Activated CD4-positive, alpha-beta T cell treated with anti-CD3 and anti-CD28 coated beads, Interleukin-2, amount 50 U/mL, for 4 hours (primary cell): ENCODE results near the gene DPP6.
"Not testable (repeated sequence)": the region's sequence is repeated elsewhere in the genome, so short reads cannot be mapped to it uniquely, and the experiment has no call there.

Experiments used
- DNase-seq, 2 experiments: peaks; one replicate each; pipeline ENCODE4 v3.0.0-alpha.2; 2020

The DPP6 gene

DNA sequence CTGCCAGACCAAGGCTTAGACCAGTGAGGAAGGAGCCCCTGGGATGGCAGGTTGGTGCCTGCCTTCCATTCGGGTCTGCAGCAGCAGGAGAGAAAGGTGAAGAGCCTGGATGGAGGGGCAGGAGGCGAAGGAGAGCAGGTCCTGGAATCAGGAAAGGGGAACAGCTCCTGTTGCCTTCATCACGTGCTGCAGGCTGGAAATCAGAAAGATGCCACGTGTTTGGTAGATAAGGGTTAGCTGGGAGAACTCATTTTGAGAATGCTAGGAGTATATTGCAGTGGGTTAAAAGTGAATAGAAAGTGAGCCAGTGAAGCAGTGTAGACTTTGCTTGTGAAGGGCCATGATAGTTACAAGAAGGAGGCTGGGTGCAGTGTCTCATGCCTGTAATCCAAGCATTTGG is 579.0 kb downstream of the DPP6 start:
- DNase-seq, result no peak

DNA sequence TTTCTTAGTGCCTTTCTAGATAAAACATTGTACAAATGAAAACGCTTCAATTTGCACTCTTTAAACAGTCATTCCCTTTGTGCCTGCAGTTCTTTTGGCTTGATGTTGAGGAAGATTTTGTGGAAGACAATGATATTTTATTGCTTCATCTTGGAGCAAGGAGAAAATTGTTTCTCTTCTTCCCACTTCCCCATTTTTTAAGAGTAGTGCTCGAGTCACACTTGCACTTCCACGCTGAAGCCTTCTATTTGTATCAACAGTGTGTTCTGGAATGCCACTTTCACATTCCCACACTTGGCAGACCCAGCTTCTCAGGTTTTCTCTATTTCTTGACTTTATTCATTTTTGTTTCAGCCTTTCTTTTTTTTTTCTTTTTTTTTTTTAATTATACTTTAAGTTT is 581.4 kb downstream of the DPP6 start:
- no peak for DNase-seq

DNA sequence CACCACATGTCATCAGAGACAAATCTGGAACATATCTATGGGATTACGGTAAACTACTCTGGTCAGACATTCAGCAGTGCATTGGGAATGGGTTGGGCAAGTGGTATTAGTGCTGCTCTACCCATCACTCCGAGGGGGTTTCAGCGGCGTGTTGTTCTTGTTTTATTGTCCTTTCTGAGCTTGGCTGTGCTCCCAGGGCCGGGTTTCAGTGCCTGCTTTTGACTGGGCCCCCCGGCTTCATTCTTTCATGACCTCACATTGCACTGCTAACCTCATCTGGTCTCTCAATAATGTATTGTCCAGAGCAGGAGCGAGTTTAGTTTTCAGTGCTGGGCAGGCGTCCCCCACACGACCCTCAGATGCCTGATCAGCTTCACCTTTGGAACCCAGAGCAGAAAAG is 586.1 kb downstream of the DPP6 start:
- no peak for DNase-seq

DNA sequence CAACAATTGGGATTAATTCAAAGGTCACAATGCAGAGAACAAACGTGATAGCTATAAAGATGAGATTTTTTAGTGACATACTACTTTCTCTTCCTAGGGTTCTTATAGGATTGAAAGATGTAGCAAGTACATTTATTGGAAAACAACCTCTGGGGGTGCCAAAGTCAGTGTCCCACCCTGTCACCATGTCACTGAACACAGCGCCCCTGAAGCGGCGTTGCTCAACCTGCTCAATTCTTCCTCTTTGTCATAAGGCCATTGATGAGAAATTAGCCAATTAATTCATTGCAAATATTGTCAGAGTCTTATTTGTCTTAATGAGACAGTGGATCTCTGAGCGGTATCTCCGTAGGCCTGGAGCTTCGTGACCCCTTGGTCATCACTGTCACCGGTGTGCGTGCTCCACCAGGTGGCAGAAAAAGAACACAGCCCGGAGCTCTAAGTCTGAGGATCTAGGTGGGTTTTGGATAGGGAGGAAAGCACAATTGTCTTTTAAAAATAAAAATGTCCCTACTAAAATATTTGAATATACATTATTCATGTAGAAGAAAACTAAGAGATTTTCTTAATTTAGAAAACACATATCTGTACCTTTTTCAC is 588.2 kb downstream of the DPP6 start:
- DNase-seq, result no peak

DNA sequence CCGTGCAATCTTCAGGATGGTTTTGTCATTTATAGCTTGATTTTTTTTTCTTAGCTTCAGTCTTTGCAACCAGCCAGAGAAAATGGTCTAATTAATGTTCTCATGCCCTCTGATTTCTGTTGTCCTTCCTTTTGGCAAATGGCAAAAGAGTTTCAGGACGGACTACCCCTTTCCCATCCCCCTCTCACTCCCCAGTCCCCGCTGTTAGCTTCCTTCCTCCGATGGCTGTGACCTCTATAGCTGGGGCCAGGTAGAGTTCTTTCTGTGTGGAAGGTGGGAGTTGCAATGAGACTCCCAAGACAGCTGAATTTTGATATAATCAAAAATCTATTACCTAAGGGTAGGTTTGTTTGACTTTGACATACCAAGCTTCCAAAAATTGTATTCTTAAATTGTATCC is 588.7 kb downstream of the DPP6 start:
- no peak for DNase-seq

DNA sequence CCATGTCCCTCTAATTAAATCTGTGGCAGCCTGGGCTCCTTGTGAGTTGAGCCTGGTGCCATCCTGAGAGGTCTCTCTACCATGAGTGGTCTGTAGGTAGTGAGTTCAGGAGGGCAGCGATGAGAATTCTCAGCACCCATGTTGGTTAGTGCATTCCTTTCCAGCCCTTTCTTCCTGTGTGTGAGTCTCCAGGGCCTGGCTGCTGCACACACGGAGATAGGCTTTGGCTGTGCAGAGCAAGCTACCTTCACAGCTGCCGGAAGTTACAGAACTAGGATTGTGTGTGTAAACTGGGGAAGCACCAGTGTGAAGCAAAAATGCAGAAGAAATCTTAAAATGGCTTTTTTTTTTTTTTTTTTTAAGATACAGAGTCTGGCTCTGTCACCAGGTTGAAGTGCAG is 592.2 kb downstream of the DPP6 start:
- no peak for DNase-seq

DNA sequence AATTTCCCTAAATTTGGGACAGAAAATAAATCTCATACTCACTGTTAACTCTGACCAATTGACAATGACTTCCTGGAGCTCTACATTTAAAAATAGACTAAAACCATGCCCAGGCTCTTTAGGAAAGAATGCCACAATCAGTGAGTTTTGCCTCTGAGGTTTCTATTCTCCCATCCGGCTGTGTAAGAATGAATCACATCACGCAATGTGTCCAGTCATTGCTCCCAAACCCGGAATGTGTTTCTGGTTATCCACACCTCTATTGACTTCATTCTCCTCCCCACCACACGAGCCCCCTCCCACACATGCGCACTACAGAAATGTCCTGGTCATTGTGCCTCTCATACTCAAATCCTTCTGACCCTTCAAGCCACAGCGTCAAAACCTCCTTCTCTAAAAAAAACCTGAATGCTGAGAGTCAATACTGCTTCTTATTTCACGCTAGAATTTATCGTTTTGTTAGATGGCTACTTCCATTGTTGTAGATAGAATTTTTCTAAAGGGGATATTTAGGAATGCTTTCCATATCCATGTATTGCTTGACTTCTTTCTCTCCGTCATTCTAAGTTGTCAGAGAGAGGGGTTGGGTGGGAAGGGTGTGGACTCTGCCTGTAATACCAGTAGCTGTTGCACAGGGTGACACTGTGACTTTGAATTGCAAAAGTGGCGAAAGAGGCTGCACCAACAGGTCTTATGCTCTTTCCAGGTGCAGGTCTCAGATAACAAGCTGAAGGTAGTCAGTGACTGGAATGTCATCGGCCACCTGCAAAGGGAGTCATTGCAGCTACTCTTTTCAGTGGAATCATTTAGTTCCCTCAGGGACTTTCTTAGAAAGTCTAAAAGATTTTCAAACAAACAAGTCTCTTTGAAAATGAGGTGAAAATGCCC is 594.2 kb downstream of the DPP6 start:
- no peak for DNase-seq

DNA sequence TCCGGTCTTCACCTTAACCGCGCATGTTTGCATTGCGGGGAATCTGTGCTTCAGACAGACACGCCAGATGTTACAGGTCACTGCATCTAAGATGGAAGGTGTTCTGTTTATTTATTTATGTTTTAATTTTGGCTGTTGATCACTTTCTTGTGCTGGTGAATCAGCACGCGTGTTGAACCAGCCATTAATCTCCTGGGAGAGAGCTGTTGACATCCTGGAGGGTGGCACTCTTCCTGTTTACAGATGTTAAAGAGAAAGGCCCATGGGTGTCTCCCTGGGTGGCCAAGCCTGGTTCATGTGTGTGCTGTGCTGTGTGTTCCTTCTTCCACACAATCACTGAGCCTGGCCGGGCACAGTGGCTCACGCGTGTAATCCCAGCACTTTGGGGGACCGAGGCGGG is 595.4 kb downstream of the DPP6 start:
- no peak for DNase-seq

DNA sequence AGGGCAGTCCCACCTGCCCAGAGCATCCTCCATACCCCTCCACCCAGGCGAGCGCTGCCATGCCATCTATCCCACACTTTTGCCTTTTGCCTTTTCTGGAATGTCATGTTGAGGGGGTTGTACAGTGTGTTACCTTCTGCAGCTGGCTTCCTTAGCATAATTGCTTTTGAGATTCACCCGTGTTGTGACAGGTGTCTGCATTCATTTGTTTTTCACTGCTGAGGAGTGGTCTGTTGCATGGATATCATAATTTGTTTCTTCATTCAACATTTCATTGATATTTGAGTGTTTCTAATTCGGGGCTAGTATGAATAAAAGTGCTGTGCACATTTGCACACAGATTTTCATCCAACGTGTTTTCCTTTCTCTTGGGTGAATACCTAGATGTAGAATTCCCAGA is 596.8 kb downstream of the DPP6 start:
- DNase-seq, result no peak

DNA sequence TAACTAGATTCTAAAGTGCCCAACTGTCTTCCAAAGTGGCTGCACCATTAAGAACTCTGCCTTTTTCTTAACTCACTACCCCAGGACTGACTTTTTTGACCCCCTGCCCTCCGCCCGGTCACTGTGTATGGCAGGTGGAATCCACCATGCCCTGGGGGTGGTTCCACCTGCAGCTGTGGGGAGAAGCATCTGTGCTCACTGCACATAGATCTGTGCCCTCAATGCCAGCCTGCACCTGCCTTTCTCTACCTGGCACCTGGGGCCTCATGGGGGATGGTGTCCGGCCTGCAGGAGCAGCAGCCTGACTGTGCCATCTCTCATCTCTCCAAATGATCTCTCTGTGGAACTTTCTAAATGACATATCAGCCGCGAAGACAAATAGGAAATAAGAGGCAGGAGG is 597.2 kb downstream of the DPP6 start:
- no peak for DNase-seq

DNA sequence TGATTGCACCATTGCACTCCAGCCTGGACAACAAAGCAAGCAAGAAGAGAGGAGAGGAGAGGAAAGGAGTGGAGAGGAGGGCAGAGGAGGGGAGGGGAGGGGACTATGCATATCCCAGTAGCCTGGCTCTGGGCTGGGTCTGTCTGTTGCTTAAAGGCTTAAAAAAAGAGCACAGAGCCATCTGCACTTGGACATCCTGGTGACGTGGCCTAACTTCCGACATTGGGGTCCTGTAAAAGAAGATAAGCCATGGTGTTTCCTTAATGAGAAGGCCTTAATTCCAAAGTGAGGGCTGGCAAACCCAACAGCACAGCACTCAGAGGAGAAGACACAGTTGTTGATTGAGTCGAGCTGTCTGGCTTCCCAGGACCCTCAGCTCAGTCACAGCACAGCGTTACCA is 598.1 kb downstream of the DPP6 start:
- no peak for DNase-seq

DNA sequence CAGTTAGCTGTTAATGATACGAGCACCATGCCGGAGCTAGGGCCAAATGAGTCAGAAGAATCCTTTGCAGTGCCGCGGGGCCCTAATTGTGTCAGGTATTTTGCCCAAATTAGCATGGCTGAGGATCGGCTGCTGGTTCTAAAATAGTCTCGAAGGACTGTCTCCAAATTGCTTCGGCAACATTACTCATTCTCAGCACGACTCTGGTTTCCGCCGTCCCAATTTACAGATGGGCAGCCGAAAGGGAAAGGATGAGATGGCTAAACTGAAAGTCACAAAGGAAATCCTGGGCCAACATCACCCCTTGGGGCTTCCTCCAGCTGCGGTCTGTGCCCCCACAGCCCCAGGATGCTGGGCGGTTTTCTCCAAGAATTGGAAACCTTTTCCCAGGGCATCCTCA is 599.3 kb downstream of the DPP6 start:
- no peak for DNase-seq

DNA sequence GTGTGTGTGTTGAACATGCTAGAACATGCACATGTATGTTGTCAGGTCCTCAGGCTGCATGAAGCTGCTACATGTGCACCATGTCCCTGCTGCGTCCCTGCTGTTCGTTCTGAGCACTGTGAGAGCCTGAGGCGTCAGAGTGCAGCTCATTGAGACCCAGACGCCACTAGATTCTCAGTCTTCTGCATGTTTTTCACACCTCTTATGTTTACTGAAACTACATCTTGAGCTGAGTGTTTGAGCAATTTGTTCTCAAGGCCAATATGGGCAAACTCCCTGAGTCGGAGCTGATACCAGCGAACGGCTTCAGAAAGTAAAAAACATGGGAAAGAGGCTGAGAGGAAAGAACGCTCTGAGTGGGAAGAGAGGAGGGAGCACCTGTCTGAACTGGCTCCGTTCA is 600.4 kb downstream of the DPP6 start:
- no peak for DNase-seq

DNA sequence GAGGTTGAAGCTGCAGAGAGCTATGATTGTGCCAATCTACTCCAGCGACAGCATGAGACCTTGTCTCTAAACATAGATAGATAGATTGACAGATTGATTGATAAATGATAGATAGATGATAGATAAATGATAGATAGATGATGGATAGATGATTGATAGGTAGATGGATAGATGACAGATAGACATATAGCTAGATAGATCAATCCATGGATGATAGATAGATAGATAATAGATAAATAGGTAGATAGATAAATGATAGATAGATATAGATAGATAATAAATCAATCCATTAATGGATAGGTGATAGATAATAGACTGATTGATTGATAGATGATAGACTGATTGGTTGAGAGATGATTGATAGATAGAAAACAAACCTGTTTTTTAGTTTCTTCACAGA is 601.1 kb downstream of the DPP6 start:
- no peak for DNase-seq

DNA sequence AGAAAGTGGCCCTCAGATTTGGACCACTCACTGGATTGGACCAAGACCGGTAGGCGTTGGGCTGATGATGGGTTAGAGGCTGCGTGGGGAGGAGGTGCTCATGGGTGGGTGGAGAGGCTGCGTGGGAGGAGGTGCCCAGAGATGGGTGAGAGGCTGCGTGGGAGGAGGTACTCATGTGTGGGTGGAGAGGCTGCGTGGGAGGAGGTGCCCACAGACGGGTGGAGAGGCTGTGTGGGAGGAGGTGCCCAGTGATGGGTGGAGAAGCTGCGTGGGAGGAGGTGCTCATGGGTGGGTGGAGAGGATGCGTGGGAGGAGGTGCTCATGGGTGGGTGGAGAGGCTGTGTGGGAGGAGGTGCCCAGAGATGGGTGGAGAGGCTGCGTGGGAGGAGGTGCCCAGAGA is 604.4 kb downstream of the DPP6 start:
- DNase-seq, result no peak

DNA sequence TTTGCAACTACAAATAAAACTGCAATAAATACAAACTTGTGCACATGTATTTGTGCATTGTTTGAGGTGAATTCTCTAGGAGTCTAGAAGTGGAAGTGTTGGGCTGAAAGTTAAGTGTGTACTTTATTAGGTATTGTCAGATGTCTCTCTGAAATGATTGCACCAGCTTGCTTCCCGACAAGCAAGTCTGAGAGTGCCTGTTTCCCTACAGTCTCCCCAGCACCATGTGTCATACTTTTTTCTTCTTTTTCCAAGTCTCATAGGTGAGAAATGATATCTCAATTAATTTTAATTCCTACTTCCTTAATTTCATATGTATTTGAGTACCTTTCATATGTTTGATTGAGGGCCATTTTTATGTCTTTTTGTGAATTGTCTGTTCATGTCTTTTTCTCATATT is 614.6 kb downstream of the DPP6 start:
- no peak for DNase-seq

DNA sequence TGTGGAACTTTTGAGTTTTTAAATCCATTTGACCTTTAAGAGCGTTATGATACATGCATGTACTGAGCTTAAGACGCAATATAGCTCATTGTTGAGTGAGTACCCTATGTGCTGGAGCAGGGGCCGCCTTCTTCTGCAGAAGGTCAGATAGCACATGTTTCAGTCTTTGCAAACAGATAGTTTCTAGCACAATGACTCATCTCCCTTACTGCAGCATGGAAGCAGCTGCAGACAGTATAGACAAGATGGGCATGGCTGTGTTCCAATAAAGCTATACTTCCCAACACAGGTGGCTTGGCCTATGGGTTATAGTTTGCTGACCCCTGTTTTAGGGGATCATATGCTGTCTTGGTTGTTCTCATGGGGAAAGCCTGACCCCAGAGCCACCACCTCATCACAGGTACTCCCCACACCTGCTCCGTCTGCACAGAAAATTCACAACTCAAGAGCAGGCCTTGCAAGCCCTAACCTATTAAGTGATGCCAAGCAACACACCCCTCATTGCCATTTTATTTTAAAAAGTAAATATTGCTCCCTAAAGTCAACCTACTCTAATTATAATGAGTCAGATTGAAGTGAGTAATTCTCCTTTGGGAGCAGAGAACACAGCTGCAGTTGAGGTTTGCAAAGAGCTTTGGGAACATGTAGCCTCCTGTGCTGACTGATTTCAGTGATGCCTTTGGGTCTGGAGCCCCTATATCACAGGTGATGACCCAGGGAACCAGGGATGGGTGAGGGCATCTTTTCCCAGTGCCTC is 620.6 kb downstream of the DPP6 start:
- DNase-seq, result no peak

DNA sequence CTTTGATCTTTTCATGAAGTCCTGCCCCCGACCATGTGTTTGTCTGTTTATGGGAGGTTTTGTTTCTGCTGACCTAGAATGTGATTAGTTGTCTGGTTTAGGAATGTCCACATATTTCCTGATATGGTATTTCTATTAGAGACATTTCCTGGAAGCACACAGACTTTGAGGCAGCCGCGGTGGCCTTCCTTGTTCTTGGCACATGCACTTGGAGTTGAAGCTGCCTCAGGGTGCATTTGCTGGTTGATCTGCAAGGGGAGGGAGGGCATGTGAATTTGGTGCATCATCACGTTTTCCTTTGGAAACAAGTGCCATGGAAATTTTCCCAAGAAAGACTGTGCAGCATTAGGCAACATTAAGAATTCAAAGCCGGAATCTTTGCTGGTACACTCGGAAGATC is 622.0 kb downstream of the DPP6 start:
- DNase-seq, result no peak

DNA sequence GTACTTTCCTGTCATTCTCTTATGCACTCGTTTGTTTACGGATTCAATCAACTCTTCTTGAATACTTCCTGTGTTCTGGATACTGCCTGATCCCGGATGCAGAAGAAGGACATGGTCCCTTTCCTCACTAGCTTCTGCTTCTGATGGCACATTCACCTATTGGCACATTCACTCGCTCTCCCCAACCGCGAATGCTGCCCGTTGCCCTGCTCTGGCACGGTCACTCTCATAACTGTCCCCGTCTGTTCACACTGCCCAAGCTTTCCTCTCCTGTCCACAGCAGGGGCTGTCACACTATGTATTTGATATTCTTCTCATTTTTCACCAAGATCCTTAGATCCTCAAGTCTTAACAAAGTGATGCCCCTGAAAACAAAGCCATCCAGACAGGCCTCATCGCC is 623.4 kb downstream of the DPP6 start:
- no peak for DNase-seq

DNA sequence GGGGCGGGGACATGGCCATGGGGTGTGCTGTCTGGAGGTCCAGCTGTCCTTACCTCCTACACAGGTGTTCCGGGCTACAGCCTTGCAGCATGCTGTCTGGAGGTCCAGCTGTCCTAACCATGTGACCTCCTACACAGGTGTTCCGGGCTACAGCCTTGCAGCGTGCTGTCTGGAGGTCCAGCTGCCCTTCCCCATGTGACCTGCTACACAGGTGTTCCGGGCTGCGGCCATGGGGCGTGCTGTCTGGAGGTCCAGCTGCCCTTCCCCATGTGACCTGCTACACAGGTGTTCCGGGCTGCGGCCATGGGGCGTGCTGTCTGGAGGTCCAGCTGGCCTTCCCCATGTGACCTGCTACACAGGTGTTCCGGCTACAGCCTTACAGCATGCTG is 623.8 kb downstream of the DPP6 start:
- DNase-seq, result not testable (repeated sequence)

DNA sequence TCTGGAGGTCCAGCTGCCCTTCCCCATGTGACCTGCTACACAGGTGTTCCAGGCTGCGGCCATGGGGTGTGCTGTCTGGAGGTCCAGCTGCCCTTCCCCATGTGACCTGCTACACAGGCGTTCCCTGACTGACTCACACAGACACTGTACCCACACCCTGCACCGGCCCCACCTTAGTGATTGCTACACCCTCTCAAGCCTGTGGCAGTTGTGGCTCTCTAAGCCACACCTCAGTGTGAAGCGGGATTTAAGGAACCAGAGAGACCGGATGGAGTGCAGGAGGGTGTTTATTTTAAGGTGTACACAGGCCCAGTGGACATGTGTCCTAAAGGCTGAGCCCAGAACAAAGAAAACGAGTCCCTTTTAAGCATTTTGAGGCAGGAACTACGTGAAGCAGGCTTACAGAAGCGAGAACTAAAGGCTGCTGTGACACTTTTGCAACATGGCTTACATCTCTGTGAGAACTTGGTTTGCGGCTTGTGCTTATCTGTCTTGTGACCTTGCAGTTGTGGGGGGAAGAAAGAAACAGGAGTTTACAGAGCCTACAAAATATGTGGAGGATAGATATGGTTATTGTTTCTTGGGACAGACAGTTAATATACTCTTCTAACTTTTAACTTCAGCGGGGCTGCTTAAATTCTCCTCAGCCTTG is 624.4 kb downstream of the DPP6 start:
- DNase-seq, result no peak

DNA sequence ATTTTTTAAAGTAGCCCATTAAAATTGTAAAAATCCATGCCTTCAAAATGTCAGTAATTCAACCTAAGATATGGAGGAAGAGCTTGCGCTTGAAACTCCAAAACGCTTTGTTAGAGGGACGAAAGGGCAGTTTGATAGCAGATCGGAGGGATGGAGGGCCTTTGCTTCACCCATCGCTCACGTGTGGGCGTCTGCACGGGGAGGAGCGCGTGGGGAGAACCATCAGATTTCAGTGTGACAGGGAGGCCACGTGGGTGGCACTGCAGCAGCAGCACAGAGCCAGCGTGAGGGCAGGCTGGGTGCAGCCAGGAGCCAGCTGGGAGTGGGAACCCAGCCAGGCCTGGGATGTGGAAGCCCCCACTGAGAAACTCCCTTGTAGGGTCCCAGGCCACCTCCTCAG is 625.3 kb downstream of the DPP6 start:
- no peak for DNase-seq

DNA sequence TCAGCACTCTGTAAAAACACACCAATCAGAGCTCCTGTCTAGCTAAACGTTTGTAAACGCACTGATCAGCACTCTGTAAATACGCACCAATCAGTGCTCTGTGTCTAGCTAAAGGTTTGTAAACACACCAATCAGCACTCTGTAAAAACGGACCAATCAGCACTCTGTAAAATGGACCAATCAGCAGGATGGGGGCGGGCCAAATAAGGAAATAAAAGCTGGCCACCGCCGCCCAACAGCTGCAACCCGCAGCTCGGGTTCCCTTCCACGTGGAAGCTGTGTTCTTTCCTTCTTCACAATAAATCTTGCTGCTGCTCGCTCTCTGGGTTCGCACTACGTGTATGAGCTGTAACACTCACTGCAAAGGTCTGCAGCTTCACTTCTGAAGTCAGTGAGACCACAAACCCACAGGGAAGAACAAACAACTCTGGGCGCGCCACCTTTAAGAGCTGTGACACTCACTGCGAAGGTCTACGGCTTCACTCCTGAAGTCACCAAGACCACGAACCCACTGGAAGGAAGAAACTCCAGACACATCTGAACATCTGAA is 625.9 kb downstream of the DPP6 start:
- not testable (repeated sequence) for DNase-seq
